Panc1 (cell line): ENCODE results near the gene GADD45G.

Experiments used
- CTCF ChIP-seq: fragments of 450-650 bp; IDR thresholded peaks from 2 replicates; pipeline ENCODE4 v1.5.1; 2017; ENCODE audit warnings: mild to moderate bottlenecking
- POLR2AphosphoS5 ChIP-seq: IDR thresholded peaks from 2 replicates; pipeline ENCODE4 v1.6.1; 2012; ENCODE audit warnings: mild to moderate bottlenecking, low read depth, low read length, moderate library complexity
- TCF7L2 ChIP-seq: IDR thresholded peaks from 2 replicates; pipeline ENCODE4 v1.6.1; 2011; ENCODE audit warnings: mild to moderate bottlenecking, low read depth, low read length, inconsistent platforms

- TF ChIP-seq POLR2AphosphoS5 (no peak), CTCF (no peak), TCF7L2 (no peak)
Measured at GRCh38 chr9:89632192-89632733, 27.5 kb downstream of the GADD45G start.
